ENCODE results near the gene CAMK1D. TPM values are rescaled to one million over a fixed set of nuclear protein-coding genes. Genes with fewer than 3 reads are reported as not detected.

Gene CAMK1D
- total and polyA plus RNA-seq, 8 donors: 1.4 to 26.9 (median 3.9) TPM

DNA sequence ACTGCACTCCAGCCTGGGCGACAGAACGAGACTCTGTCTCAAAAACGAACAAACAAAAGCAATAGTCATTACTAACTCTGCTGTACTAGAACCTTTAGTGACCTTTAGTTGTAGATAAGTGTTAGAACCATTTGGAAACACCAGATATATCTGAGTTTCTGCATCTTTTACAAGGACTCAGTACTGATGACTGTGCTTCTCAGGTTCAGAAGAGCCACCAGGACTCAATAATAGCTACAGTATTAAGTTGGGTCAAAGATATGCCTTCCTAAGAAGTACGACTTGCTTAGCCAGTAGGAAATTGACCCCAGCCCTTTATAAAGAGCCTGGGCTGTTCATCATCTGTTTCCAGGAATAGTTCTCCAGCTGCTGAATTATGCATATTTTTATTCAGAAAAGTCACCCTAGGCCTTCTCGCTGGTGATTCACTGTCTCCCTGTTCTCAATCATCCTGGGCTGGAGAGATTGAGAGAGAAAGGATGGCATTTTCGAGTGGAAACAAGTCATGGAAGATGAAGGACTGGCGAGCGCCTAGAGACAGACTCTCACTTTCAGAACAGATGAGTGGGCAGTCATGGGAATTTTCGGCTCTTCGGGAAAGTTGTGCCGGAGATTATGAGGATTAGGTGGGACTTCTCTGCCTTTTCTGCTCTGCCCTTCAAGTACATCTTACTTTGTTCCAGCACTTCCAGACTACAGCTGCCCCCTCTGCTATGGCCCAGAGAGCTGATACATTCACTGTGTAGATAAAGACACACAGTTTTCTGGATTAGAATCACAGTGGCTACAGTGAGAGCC, 336.1 kb downstream of the CAMK1D start:
- Histone ChIP-seq H3K4me3 (no peak overlapping the region), H3K27me3 (no peaks in the 10 kb centered on the region), H3K4me1 (peaks cover 0 to 23% (median 11%) of the 10 kb centered on the region in 4 donors), H3K9me3 (no peaks in the 10 kb centered on the region), H3K36me3 (no peaks in the 10 kb centered on the region), H3K27ac (no peak overlapping the region)
- 70 to 84% (median 79%) methylated on average over 11 of the region's 11 CpGs for WGBS, 5 donors
- TF ChIP-seq EP300 (IDR thresholded peaks at IDR 0.05) (no peak), POLR2A (IDR thresholded peaks at IDR 0.05) (no peak), CTCF (IDR thresholded peaks at IDR 0.05) (no peak), POLR2AphosphoS5 (IDR thresholded peaks at IDR 0.05) (no peak)
- DNase-seq: no peak
- intact Hi-C loops (cut with DNase I; ENCODE audit: low total_unique reads): no loop called here

- TF ChIP-seq CTCF (IDR thresholded peaks at IDR 0.05) (no peak), POLR2AphosphoS5 (IDR thresholded peaks at IDR 0.05) (no peak), EP300 (IDR thresholded peaks at IDR 0.05) (no peak), POLR2A (IDR thresholded peaks at IDR 0.05) (no peak)
- intact Hi-C loops (cut with DNase I; ENCODE audit: low total_unique reads): no loop called here
- Histone ChIP-seq H3K27ac (no peak overlapping the region), H3K27me3 (no peaks in the 10 kb centered on the region), H3K36me3 (no peaks in the 10 kb centered on the region), H3K4me3 (no peak overlapping the region), H3K9me3 (no peaks in the 10 kb centered on the region), H3K4me1 (peaks cover 0 to 23% (median 12%) of the 10 kb centered on the region in 4 donors)
- DNase-seq: no peak
- 87 to 93% (median 90%) methylated on average over 4 of the region's 4 CpGs for WGBS, 5 donors
Observed at GRCh38 chr10:12687996-12688395, 338.6 kb downstream of the CAMK1D start.

DNA sequence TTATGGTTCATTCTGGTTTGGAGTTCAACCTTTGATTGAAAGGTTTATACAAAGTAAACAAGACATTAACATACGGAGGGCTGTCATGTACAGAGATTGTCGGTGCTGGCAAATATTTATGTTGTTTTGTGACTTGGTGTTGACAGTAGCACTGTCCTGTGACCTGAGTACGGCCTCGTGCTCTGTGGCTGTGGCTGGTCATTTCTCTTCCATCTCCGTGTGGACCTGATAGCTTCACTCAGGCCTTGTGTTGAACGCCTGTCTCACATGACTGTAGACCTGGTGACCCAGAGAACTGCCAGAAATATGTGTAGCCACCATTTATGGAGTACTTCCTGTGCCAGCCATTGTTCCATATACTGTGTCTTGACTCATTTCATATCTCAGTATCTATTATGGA, 340.5 kb downstream of the CAMK1D start:
- Histone ChIP-seq H3K4me3 (no peak overlapping the region), H3K36me3 (no peaks in the 10 kb centered on the region), H3K4me1 (peaks cover 0 to 20% (median 12%) of the 10 kb centered on the region in 4 donors), H3K27me3 (no peaks in the 10 kb centered on the region), H3K27ac (peak overlapping the region in 3 of 5 donors; percentile 11 to 76 (median 20)), H3K9me3 (no peaks in the 10 kb centered on the region)
- whole genome bisulfite sequencing, 5 donors: 73 to 84% (median 78%) methylated on average over 6 of the region's 6 CpGs
- intact Hi-C loops (cut with DNase I; ENCODE audit: low total_unique reads): no loop called here
- TF ChIP-seq EP300 (IDR thresholded peaks at IDR 0.05) (no peak), POLR2A (IDR thresholded peaks at IDR 0.05) (no peak), CTCF (IDR thresholded peaks at IDR 0.05) (no peak), POLR2AphosphoS5 (IDR thresholded peaks at IDR 0.05) (no peak)
- DNase-seq: no peak

GRCh38 chr10:12690525-12691126, 341.3 kb downstream of the CAMK1D start:
- Histone ChIP-seq H3K27me3 (no peaks in the 10 kb centered on the region), H3K4me3 (no peak overlapping the region), H3K36me3 (no peaks in the 10 kb centered on the region), H3K4me1 (peaks cover 0 to 12% (median 9%) of the 10 kb centered on the region in 4 donors), H3K9me3 (no peaks in the 10 kb centered on the region), H3K27ac (peak overlapping the region in 3 of 5 donors; percentile 11 to 76 (median 20))
- DNase-seq: peak in 1 of 2 donors; percentile 58
- intact Hi-C loops (cut with DNase I; ENCODE audit: low total_unique reads): no loop called here
- 47 to 55% (median 49%) methylated on average over 10 of the region's 10 CpGs for WGBS, 5 donors
- no peak for TF ChIP-seq EP300 (IDR thresholded peaks at IDR 0.05)
- peak in 1 of 3 donors; percentile 42 for TF ChIP-seq POLR2AphosphoS5 (IDR thresholded peaks at IDR 0.05)

All from stomach (tissue), 9 donors.